ENCODE results near the gene MEX3C.

GRCh38 chr18:51196811-51197660 lies 445 bp downstream of the MEX3C start:
- no peak for TF ChIP-seq ZNF274 (IDR thresholded peaks at IDR 0.05; ENCODE audit: low read depth, low read length)
- no peak for TF ChIP-seq SUZ12 (IDR thresholded peaks at IDR 0.05; ENCODE audit: extremely low read depth, insufficient read depth, insufficient read length)
- no peak for TF ChIP-seq YY1 (IDR thresholded peaks at IDR 0.05; ENCODE audit: insufficient read depth, insufficient read length)

Measured in NT2/D1 (cell line).